K562 (cell line): ENCODE measurements around the gene C2CD2L. TPM values are rescaled to one million over a fixed set of nuclear protein-coding genes. Genes with fewer than 3 reads are reported as not detected.
A peak's percentile ranks its signal among the peaks of the same experiment; 100 is the strongest.

ENCODE experiments used
- ATAC-seq: fragments of 200-7000 bp; cut with Tn5 transposase; 3 replicates; pipeline ENCODE4 v1.9.1; 2020; ENCODE audit warnings: moderate library complexity
- BruUV-seq: library from RNA; stranded (reverse); fragments of 400-500 nt; replicated peaks from 2 replicates; lab custom pipeline; 2021; lab: Mats Ljungman, UMichigan
- CTCF ChIA-PET: fragments of 300-600 bp; formaldehyde crosslinking; extraction: SDS; loops from one replicate; lab custom pipeline; 2021; ENCODE audit warnings: low intra/inter-chr PET ratio; lab: Yijun Ruan, JAX
- POLR2A ChIA-PET: fragments of 300-600, 350-650 bp; sonication (Branson Sonifier 250); formaldehyde crosslinking; extraction: SDS; loops from one replicate; lab custom pipeline; 2021; ENCODE audit warnings: antibody characterized with exemption, inconsistent platforms; lab: Yijun Ruan, JAX
- DNase-seq, 4 experiments: peaks; one replicate each; pipeline versions ENCODE4 v3.0.0 to v3.0.0-alpha.2; 2011 to 2018; ENCODE audit warnings: low spot score in 3 of 4, mixed read lengths in 3 of 4; ENCODE audit errors: extremely low read depth in 1 of 4
- FAIRE-seq: peaks from 2 replicates; lab custom pipeline; 2011; peaks lifted over from hg19 to GRCh38; lab: Jason Lieb, UNC
- H2AFZ ChIP-seq: 2 replicates; pipeline ENCODE4 v1.6.0; 2011; ENCODE audit warnings: low read depth, low read length, control low read depth, inconsistent platforms
- H3K27ac ChIP-seq: fragments of 200-600 bp; 3 replicates; pipeline ENCODE4 v1.8.0; 2011; ENCODE audit warnings: low read depth, mild to moderate bottlenecking, control low read depth, inconsistent platforms, low read length, moderate library complexity, mixed read lengths; ENCODE audit errors: extremely low read depth
- H3K27me3 ChIP-seq, 2 experiments: fragments of 300-600 bp in 1 of 2; 2 replicates in 1 of 2; 3 replicates in 1 of 2; pipeline versions ENCODE4 v1.6.0 to v1.8.0; 2011; ENCODE audit warnings: inconsistent platforms in 2 of 2, low read length in 2 of 2, mild to moderate bottlenecking in 1 of 2, mixed read lengths in 1 of 2, moderate library complexity in 1 of 2; ENCODE audit not compliant: control insufficient read depth in 2 of 2, insufficient read depth in 2 of 2
- H3K36me3 ChIP-seq: fragments of 300-600 bp; 3 replicates; pipeline ENCODE4 v1.8.0; 2011; ENCODE audit warnings: mild to moderate bottlenecking, low read length, inconsistent platforms; ENCODE audit not compliant: control insufficient read depth, insufficient read depth
- H3K4me1 ChIP-seq, 2 experiments: fragments of 200-600 bp in 1 of 2; replicated peaks in 1 of 2; 2 replicates in 1 of 2; 3 replicates in 1 of 2; pipeline versions ENCODE4 v1.5.1 to v1.8.0; 2011; ENCODE audit warnings: inconsistent platforms in 2 of 2, low read length in 2 of 2, mild to moderate bottlenecking in 1 of 2, mixed read lengths in 1 of 2, moderate library complexity in 1 of 2; ENCODE audit not compliant: control insufficient read depth in 2 of 2, insufficient read depth in 2 of 2
- H3K4me2 ChIP-seq: 2 replicates; pipeline ENCODE4 v1.6.1; 2011; ENCODE audit warnings: low read length, control low read depth, inconsistent platforms, mixed read lengths; ENCODE audit not compliant: insufficient read depth
- H3K4me3 ChIP-seq: fragments of 200-600 bp; sonication (generic), shearing (Covaris generic); 2 replicates; pipeline ENCODE4 v1.5.1; 2016; ENCODE audit warnings: control low read depth, inconsistent platforms
- H3K79me2 ChIP-seq: fragments of 200-600 bp; 3 replicates; pipeline ENCODE4 v1.8.0; 2011; ENCODE audit warnings: low read length, inconsistent platforms; ENCODE audit not compliant: control insufficient read depth, insufficient read depth
- H3K9ac ChIP-seq, 2 experiments: 2 replicates each; pipeline versions ENCODE4 v1.6.0 to v1.6.1; 2011; ENCODE audit warnings: low read depth in 2 of 2, low read length in 2 of 2, control low read depth in 1 of 2, inconsistent platforms in 1 of 2, mild to moderate bottlenecking in 1 of 2, mixed read lengths in 1 of 2; ENCODE audit not compliant: insufficient read depth in 1 of 2
- H3K9me1 ChIP-seq: one replicate; pipeline ENCODE4 v1.6.0; 2011; ENCODE audit warnings: inconsistent platforms, mild to moderate bottlenecking, low read length, moderate library complexity; ENCODE audit not compliant: control insufficient read depth, insufficient read depth
- H3K9me3 ChIP-seq: replicated peaks from 2 replicates; pipeline ENCODE4 v1.5.1; 2011; ENCODE audit warnings: low read depth, low read length, inconsistent platforms; ENCODE audit not compliant: control insufficient read depth, insufficient read depth
- H4K20me1 ChIP-seq: replicated peaks from 2 replicates; pipeline ENCODE4 v1.6.1; 2011; ENCODE audit warnings: low read length, inconsistent platforms, mixed read lengths; ENCODE audit not compliant: control insufficient read depth, insufficient read depth
- E2F3 ChIP-seq: fragments of 250-450 bp; sonication (Bioruptor Pico); IDR thresholded peaks from 2 replicates; pipeline ENCODE4 v1.4.0; 2020; ENCODE audit warnings: mild to moderate bottlenecking
- FOXA3 ChIP-seq, 2 experiments: fragments of 450-650 bp in 1 of 2; sonication (generic) in 1 of 2; formaldehyde crosslinking; IDR thresholded peaks in 1 of 2; conservative IDR thresholded peaks in 1 of 2; 2 replicates each; pipeline versions ENCODE4 v1.4.0 to v1.8.0; 2020 to 2022; ENCODE audit warnings: mild to moderate bottlenecking in 2 of 2, missing genetic modification reagents in 1 of 2
- KAT8 ChIP-seq: fragments of 450-650 bp; IDR thresholded peaks from 2 replicates; pipeline ENCODE4 v1.6.1; 2016; ENCODE audit warnings: low read depth, mild to moderate bottlenecking
- MYBL2 ChIP-seq, 2 experiments: fragments of 450-650 bp in 1 of 2; sonication (generic) in 1 of 2; formaldehyde crosslinking in 1 of 2; IDR thresholded peaks; 2 replicates each; pipeline versions ENCODE4 v1.6.1 to v1.8.1; 2017 to 2022; ENCODE audit warnings: borderline replicate concordance in 1 of 2, inconsistent platforms in 1 of 2, low read depth in 1 of 2, mild to moderate bottlenecking in 1 of 2, missing genetic modification reagents in 1 of 2, moderate library complexity in 1 of 2
- NFRKB ChIP-seq: fragments of 450-650 bp; IDR thresholded peaks from 2 replicates; pipeline ENCODE4 v1.6.1; 2016; ENCODE audit warnings: low read depth
- NUFIP1 ChIP-seq: fragments of 450-650 bp; IDR thresholded peaks from 2 replicates; pipeline ENCODE4 v1.6.1; 2018; ENCODE audit not compliant: partially characterized antibody
- POLR2G ChIP-seq: fragments of 200-400 bp; formaldehyde crosslinking; IDR thresholded peaks from 2 replicates; pipeline ENCODE4 v1.6.1; 2017; ENCODE audit warnings: low read depth, mild to moderate bottlenecking, antibody characterized with exemption, low read length, moderate library complexity
- RBFOX2 ChIP-seq: fragments of 200-400 bp; formaldehyde crosslinking; IDR thresholded peaks from 2 replicates; pipeline ENCODE4 v1.6.1; 2017; ENCODE audit warnings: low read depth, mild to moderate bottlenecking, low read length, moderate library complexity
- ZNF174 ChIP-seq: fragments of 250-450 bp; sonication (Bioruptor Pico); IDR thresholded peaks from 2 replicates; pipeline ENCODE4 v1.4.0; 2020; ENCODE audit warnings: mild to moderate bottlenecking
- ZNF253 ChIP-seq: fragments of 250-450 bp; sonication (Bioruptor Pico); conservative IDR thresholded peaks from 2 replicates; pipeline ENCODE4 v1.6.1; 2021; ENCODE audit warnings: mild to moderate bottlenecking
- ZNF586 ChIP-seq: fragments of 450-650 bp; formaldehyde crosslinking; conservative IDR thresholded peaks from 2 replicates; pipeline ENCODE4 v1.4.0; 2020; ENCODE audit warnings: mild to moderate bottlenecking, moderate library complexity
- whole genome bisulfite sequencing: fragments of 100-300 bp; shearing (Covaris generic); methylation state at CpG from one replicate; pipeline ENCODE4 v1.1.6; 2016; ENCODE audit warnings: low coverage, mixed read lengths; ENCODE audit not compliant: insufficient coverage; ENCODE audit errors: missing lambda C conversion rate; 5-methylcytosine and 5-hydroxymethylcytosine counted together
- in situ Hi-C: fragments of 300-500 bp; cut with MboI; formaldehyde crosslinking; loops from 4 replicates; pipeline ENCODE4 v1.15.0; 2018; ENCODE audit warnings: inconsistent platforms, mixed read lengths
- intact Hi-C: fragments of 100-400 bp; cut with micrococcal nuclease; formaldehyde crosslinking; loops from 2 replicates; pipeline ENCODE4 v1.14.2; 2022
- polyA plus RNA-seq, 8 experiments: library from polyadenylated mRNA; depleted of rRNA in 4 of 8; stranded (reverse) in 5 of 8; unstranded in 3 of 8; fragments of >200 nt; fragmentation: Nextera tagmentation in 2 of 8; fragmentation: Illumina TruSeq in 1 of 8; extraction: Ambion mirVana in 2 of 8; extraction: Trizol in 1 of 8; gene quantifications; 2 replicates each; pipeline versions ENCODE4 v1.2.1 to v1.2.3, GENCODE V29; 2011 to 2014; ENCODE audit warnings: inconsistent platforms in 1 of 8, missing spikeins in 1 of 8
- total RNA-seq, 7 experiments: library from RNA; depleted of rRNA in 6 of 7; stranded (reverse); fragments of >200 nt in 6 of 7; fragmentation: Illumina TruSeq in 2 of 7; extraction: Trizol in 2 of 7; gene quantifications; 2 replicates each; pipeline versions ENCODE4 v1.2.1 to v1.2.3, GENCODE V29; 2011 to 2021; ENCODE audit warnings: low replicate concordance in 1 of 7
- TF ChIP-seq, protein P1 (sequence below): sonication (generic); formaldehyde crosslinking; IDR thresholded peaks from 2 replicates; pipeline ENCODE4 v1.5.0; 2020; ENCODE audit warnings: missing genetic modification reagents
- TF ChIP-seq, protein P2 (sequence below): fragments of 450-650 bp; IDR thresholded peaks from 2 replicates; pipeline ENCODE4 v1.6.1; 2017; ENCODE audit warnings: antibody characterized with exemption, mild to moderate bottlenecking

Gene C2CD2L
- total and polyA plus RNA-seq, 9 of the 15 experiments (the other 6 are each of a cell fraction or from before 2014, with no cell fraction given), result 0.66 to 41.2 (median 14.8) TPM

GRCh38 chr11:119112314-119113020 lies 5.3 kb downstream of the C2CD2L start:
- BruUV-seq, result no TSS peak
- 96% methylated on average over 9 of the region's 12 CpGs for WGBS

DNA sequence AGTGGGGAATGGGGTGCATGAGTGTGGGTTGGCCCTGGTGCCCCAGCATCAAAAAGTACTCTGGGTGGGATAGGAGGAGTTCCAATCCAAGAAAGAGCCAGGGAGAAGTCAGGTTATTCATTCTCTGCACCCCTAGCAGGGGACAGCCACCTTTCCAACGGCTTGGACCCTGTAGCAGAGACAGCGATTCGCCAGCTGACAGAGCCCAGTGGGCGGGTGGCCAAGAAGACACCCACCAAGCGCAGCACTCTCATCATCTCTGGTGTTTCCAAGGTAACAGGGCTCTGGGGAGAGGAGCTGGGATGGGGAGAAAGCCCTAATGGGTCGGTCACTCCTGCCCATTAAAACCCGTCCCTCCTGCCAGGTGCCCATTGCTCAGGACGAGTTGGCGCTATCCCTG lies 6.6 kb downstream of the C2CD2L start:
- CTCF ChIA-PET, result no interaction called here
- FAIRE-seq (no peak), ATAC-seq (no peak)
- TF ChIP-seq, protein P1, sequence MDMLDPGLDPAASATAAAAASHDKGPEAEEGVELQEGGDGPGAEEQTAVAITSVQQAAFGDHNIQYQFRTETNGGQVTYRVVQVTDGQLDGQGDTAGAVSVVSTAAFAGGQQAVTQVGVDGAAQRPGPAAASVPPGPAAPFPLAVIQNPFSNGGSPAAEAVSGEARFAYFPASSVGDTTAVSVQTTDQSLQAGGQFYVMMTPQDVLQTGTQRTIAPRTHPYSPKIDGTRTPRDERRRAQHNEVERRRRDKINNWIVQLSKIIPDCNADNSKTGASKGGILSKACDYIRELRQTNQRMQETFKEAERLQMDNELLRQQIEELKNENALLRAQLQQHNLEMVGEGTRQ, result no peak
- no peak for TF ChIP-seq ZNF586
- TF ChIP-seq FOXA3 (CRISPR knock-in tag; conservative IDR thresholded peaks at IDR 0.05 in 1 of 2, IDR thresholded peaks at IDR 0.05 in 1 of 2), result no peak
- TF ChIP-seq ZNF253 (CRISPR knock-in tag), result no peak
- no peak for TF ChIP-seq ZNF174 (CRISPR knock-in tag)
- TF ChIP-seq, protein P2, sequence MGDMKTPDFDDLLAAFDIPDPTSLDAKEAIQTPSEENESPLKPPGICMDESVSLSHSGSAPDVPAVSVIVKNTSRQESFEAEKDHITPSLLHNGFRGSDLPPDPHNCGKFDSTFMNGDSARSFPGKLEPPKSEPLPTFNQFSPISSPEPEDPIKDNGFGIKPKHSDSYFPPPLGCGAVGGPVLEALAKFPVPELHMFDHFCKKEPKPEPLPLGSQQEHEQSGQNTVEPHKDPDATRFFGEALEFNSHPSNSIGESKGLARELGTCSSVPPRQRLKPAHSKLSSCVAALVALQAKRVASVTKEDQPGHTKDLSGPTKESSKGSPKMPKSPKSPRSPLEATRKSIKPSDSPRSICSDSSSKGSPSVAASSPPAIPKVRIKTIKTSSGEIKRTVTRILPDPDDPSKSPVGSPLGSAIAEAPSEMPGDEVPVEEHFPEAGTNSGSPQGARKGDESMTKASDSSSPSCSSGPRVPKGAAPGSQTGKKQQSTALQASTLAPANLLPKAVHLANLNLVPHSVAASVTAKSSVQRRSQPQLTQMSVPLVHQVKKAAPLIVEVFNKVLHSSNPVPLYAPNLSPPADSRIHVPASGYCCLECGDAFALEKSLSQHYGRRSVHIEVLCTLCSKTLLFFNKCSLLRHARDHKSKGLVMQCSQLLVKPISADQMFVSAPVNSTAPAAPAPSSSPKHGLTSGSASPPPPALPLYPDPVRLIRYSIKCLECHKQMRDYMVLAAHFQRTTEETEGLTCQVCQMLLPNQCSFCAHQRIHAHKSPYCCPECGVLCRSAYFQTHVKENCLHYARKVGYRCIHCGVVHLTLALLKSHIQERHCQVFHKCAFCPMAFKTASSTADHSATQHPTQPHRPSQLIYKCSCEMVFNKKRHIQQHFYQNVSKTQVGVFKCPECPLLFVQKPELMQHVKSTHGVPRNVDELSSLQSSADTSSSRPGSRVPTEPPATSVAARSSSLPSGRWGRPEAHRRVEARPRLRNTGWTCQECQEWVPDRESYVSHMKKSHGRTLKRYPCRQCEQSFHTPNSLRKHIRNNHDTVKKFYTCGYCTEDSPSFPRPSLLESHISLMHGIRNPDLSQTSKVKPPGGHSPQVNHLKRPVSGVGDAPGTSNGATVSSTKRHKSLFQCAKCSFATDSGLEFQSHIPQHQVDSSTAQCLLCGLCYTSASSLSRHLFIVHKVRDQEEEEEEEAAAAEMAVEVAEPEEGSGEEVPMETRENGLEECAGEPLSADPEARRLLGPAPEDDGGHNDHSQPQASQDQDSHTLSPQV, result no peak
- TF ChIP-seq NFRKB, result no peak

More at GRCh38 chr11:119112314-119113020, 5.3 kb downstream of the C2CD2L start:
- Histone ChIP-seq H3K9me1 (no peaks in the 10 kb centered on the region), H3K36me3 (peaks cover 85% of the 10 kb centered on the region), H3K9ac (no peak overlapping the region), H2AFZ (no peak overlapping the region), H3K79me2 (peaks cover 31% of the 10 kb centered on the region), H3K27me3 (no peaks in the 10 kb centered on the region), H3K9me3 (no peaks in the 10 kb centered on the region), H3K4me3 (no peak overlapping the region), H4K20me1 (peaks cover 18% of the 10 kb centered on the region), H3K4me2 (no peak overlapping the region), H3K27ac (no peak overlapping the region), H3K4me1 (peaks cover 20 to 21% of the 10 kb centered on the region in 2 experiments)
- ATAC-seq, result no peak
- POLR2A ChIA-PET, result interaction anchor here (1.0 to 2.6 kb wide), 5 partner anchors 10 to 113 kb away, joined by 3 to 8 read pairs (median 3); no protein-coding TSS in a partner anchor
- no peak for DNase-seq
- no peak for FAIRE-seq
- CTCF ChIA-PET, result interaction anchor here (0.5 kb wide), 1 partner anchor 17 kb away, joined by 5 read pairs; a partner anchor contains a TSS
- in situ Hi-C loops, result no loop called here
- intact Hi-C loops, result no loop called here
- 0 out of 2 replicates have a peak, but pooled peaks have one; percentile 27 for TF ChIP-seq POLR2G
- no peak for TF ChIP-seq NUFIP1
- TF ChIP-seq E2F3, result no peak
- TF ChIP-seq RBFOX2, result peak; percentile 55; the same call in 1 of the 2 replicates
- no peak for TF ChIP-seq MYBL2 (IDR thresholded peaks at IDR 0.05; ENCODE audit: low read depth)
- TF ChIP-seq MYBL2 (CRISPR knock-in tag; IDR thresholded peaks at IDR 0.05; ENCODE audit: borderline replicate concordance), result no peak
- TF ChIP-seq KAT8, result no peak

More for the DNA sequence above, 6.6 kb downstream of the C2CD2L start:
- peaks cover 17% of the 10 kb centered on the region for H4K20me1 ChIP-seq
- peaks cover 19% of the 10 kb centered on the region for H3K79me2 ChIP-seq
- H3K9ac ChIP-seq, result no peak overlapping the region
- H3K4me1 ChIP-seq, result peaks cover 16 to 19% of the 10 kb centered on the region in 2 experiments
- no peak overlapping the region for H3K27ac ChIP-seq
- H3K36me3 ChIP-seq, result peaks cover 96% of the 10 kb centered on the region
- no peaks in the 10 kb centered on the region for H3K27me3 ChIP-seq
- no peak overlapping the region for H3K4me2 ChIP-seq
- no TSS peak for BruUV-seq
- H3K4me3 ChIP-seq, result no peak overlapping the region
- POLR2A ChIA-PET, result interaction anchor here (1.4 to 2.6 kb wide), 2 partner anchors 19 to 46 kb away, joined by 3 to 8 read pairs; partner anchors contain the start of gene VPS11
- WGBS, result 95% methylated on average over 9 of the region's 9 CpGs
- no peaks in the 10 kb centered on the region for H3K9me1 ChIP-seq
- intact Hi-C loops, result no loop called here
- in situ Hi-C loops, result no loop called here
- DNase-seq, result no peak
- no peak overlapping the region for H2AFZ ChIP-seq
- H3K9me3 ChIP-seq, result no peaks in the 10 kb centered on the region
